Adrenal gland (tissue), 12 donors: Measurements from ENCODE around the gene ABCB11. TPM values are rescaled to one million over a fixed set of nuclear protein-coding genes. Genes with fewer than 3 reads are reported as not detected.

Experiments
- DNase-seq, 7 donors: peaks; one replicate each; pipeline ENCODE4 v3.0.0-alpha.2; 2019 to 2020
- H3K27ac ChIP-seq, 5 donors: fragments of 200-600 bp; sonication (generic) in 4 of 5; 1 replicate in 3 of 5; 2 replicates in 2 of 5; pipeline versions ENCODE4 v1.5.1 to v1.8.0; 2016 to 2020; ENCODE audit warnings: mild to moderate bottlenecking in 1 of 5
- H3K27me3 ChIP-seq: fragments of 200-600 bp; 2 replicates; pipeline ENCODE4 v1.8.0; 2021
- H3K36me3 ChIP-seq, 2 donors: fragments of 200-600 bp; replicated peaks in 1 of 2; 1 replicate in 1 of 2; 2 replicates in 1 of 2; pipeline versions ENCODE4 v1.5.1 to v1.8.0; 2018 to 2022
- H3K4me1 ChIP-seq, 2 donors: fragments of 200-600 bp; replicated peaks in 1 of 2; 1 replicate in 1 of 2; 2 replicates in 1 of 2; pipeline versions ENCODE4 v1.5.1 to v1.8.0; 2018 to 2021
- H3K4me3 ChIP-seq, 4 donors: fragments of 200-600 bp; sonication (generic) in 3 of 4; one replicate each; pipeline ENCODE4 v1.5.1; 2016 to 2018
- H3K9me3 ChIP-seq, 3 donors: fragments of 200-600 bp; sonication (generic) in 1 of 3; replicated peaks in 1 of 3; 1 replicate in 2 of 3; 2 replicates in 1 of 3; pipeline versions ENCODE4 v1.5.1 to v1.8.0; 2016 to 2021
- CTCF ChIP-seq, 6 experiments: fragments of 450-650 bp in 4 of 6; fragments of 200-600 bp in 2 of 6; sonication (generic) in 1 of 6; IDR thresholded peaks; 1 replicate in 5 of 6; 2 replicates in 1 of 6; pipeline versions ENCODE4 v1.5.1 to v1.8.0; 2016 to 2021; ENCODE audit warnings: antibody characterized with exemption in 6 of 6, mild to moderate bottlenecking in 2 of 6, moderate library complexity in 1 of 6
- POLR2A ChIP-seq, 2 donors: fragments of 450-650 bp; IDR thresholded peaks; one replicate each; pipeline ENCODE4 v1.6.1; 2017; ENCODE audit warnings: antibody characterized with exemption in 2 of 2, mild to moderate bottlenecking in 2 of 2, moderate library complexity in 1 of 2
- WGBS, 4 donors: extraction: QIAGEN DNeasy Blood & Tissue Kit in 2 of 4; methylation state at CpG; one replicate each; pipeline versions ENCODE4 v1.1.5 to v1.1.7; 2013 to 2017; 5-methylcytosine and 5-hydroxymethylcytosine counted together
- intact Hi-C, 2 donors: fragments of 100-400 bp; cut with DNase I; formaldehyde crosslinking; loops; one replicate each; pipeline versions ENCODE4 v1.14.1 to v1.15.0; 2022 to 2023
- polyA plus RNA-seq, 3 donors: library from polyadenylated mRNA; stranded (reverse); fragments of 200-250 nt in 2 of 3; fragments of 350-450 nt in 1 of 3; fragmentation: Illumina TruSeq in 1 of 3; extraction: RNeasy Lipid Tissue Mini Kit (QIAGEN cat#74804) in 1 of 3; gene quantifications; one replicate each; pipeline ENCODE4 v1.2.3, GENCODE V29; 2013 to 2014
- total RNA-seq, 9 donors: library from RNA; depleted of rRNA in 4 of 9; stranded (reverse); fragments of >200 nt in 4 of 9; fragments of 120-200 nt in 1 of 9; fragmentation: NEBNext Ultra II Directional in 1 of 9; extraction: Animal tissue kit (Norgen Biotek cat#: 25700) in 1 of 9; gene quantifications; one replicate each; pipeline versions ENCODE4 v1.1.0 to v1.2.4, GENCODE V29; 2013 to 2023
- donor health status: healthy with polysubstance abuse.
- donor health status: Bipolar disorder and iron deficiency.
- donor health status: DM: yes; HTN: yes; CAD: no.
- donor health status: DM: no; HTN: no; CAD: no.
- donor health status: DM: no; HTN: no; CAD: no.
- donor health status: DM: yes; HTN: yes; CAD: no.

ABCB11 gene
- total and polyA plus RNA-seq, 12 donors = 0.05 to 1.4 (median 0.31) TPM; not detected in 7

GRCh38 chr2:169006665-169007064 is 24.5 kb downstream of the ABCB11 start:
- TF ChIP-seq POLR2A (IDR thresholded peaks at IDR 0.05) (no peak), CTCF (IDR thresholded peaks at IDR 0.05) (no peak)
- Histone ChIP-seq H3K27ac (no peak overlapping the region), H3K27me3 (no peaks in the 10 kb centered on the region), H3K36me3 (no peaks in the 10 kb centered on the region), H3K4me3 (no peak overlapping the region), H3K4me1 (no peaks in the 10 kb centered on the region), H3K9me3 (no peaks in the 10 kb centered on the region)
- intact Hi-C loops = no loop called here
- WGBS, 4 donors = 85 to 96% (median 87%) methylated on average over 5 of the region's 5 CpGs
- DNase-seq = no peak

- Histone ChIP-seq H3K4me3 (no peak overlapping the region), H3K27ac (no peak overlapping the region), H3K36me3 (no peaks in the 10 kb centered on the region), H3K27me3 (no peaks in the 10 kb centered on the region), H3K4me1 (no peaks in the 10 kb centered on the region), H3K9me3 (no peaks in the 10 kb centered on the region)
- intact Hi-C loops = no loop called here
- TF ChIP-seq CTCF (IDR thresholded peaks at IDR 0.05) (no peak), POLR2A (IDR thresholded peaks at IDR 0.05) (no peak)
- 87 to 95% (median 93%) methylated on average over 1 of the region's 1 CpG for WGBS, 4 donors
- DNase-seq = no peak
Measured at GRCh38 chr2:169005994-169006393, 25.1 kb downstream of the ABCB11 start.

- 63 to 96% (median 93%) methylated on average over 2 to 4 of the region's 4 CpGs for WGBS, 4 donors
- intact Hi-C loops = no loop called here
- no peaks in the 10 kb centered on the region for H3K4me1 ChIP-seq
- no peaks in the 10 kb centered on the region for H3K9me3 ChIP-seq
- H3K27me3 ChIP-seq = no peaks in the 10 kb centered on the region
- TF ChIP-seq CTCF (IDR thresholded peaks at IDR 0.05) (no peak), POLR2A (IDR thresholded peaks at IDR 0.05) (no peak)
- no peaks in the 10 kb centered on the region for H3K36me3 ChIP-seq
- no peak for DNase-seq
- no peak overlapping the region for H3K27ac ChIP-seq
- H3K4me3 ChIP-seq = no peak overlapping the region
Measured at GRCh38 chr2:169005080-169005598, 26.0 kb downstream of the ABCB11 start.

GRCh38 chr2:169002161-169002738 is 28.9 kb downstream of the ABCB11 start:
- TF ChIP-seq CTCF (IDR thresholded peaks at IDR 0.05) (no peak), POLR2A (IDR thresholded peaks at IDR 0.05) (no peak)
- 61 to 75% (median 73%) methylated on average over 3 of the region's 3 CpGs for WGBS, 4 donors
- Histone ChIP-seq H3K9me3 (no peaks in the 10 kb centered on the region), H3K27me3 (no peaks in the 10 kb centered on the region), H3K4me1 (no peaks in the 10 kb centered on the region), H3K4me3 (no peak overlapping the region), H3K36me3 (no peaks in the 10 kb centered on the region), H3K27ac (no peak overlapping the region)
- intact Hi-C loops = no loop called here
- DNase-seq = no peak
